Upper lobe of left lung (tissue), 6 donors: ENCODE results near the gene C19orf47. TPM values are rescaled to one million over a fixed set of nuclear protein-coding genes. Genes with fewer than 3 reads are reported as not detected.
A peak's percentile ranks its signal among the peaks of the same experiment; 100 is the strongest.

ENCODE experiments used
- ATAC-seq, 2 donors: fragments of 200-7000 bp; cut with Tn5 transposase; one replicate each; pipeline ENCODE4 v1.9.1; 2022; ENCODE audit warnings: mild to moderate bottlenecking in 2 of 2, moderate library complexity in 2 of 2; ENCODE audit not compliant: low FRiP score in 2 of 2
- DNase-seq, 2 donors: peaks; one replicate each; pipeline ENCODE4 v3.0.0-alpha.2; 2019 to 2020
- H3K27ac ChIP-seq, 4 donors: fragments of 200-600 bp; sonication (generic); one replicate each; pipeline ENCODE4 v1.5.1; 2016 to 2019
- H3K27me3 ChIP-seq, 4 donors: fragments of 200-600 bp; sonication (generic); one replicate each; pipeline ENCODE4 v1.5.1; 2017 to 2019
- H3K36me3 ChIP-seq, 4 donors: fragments of 200-600 bp; sonication (generic); one replicate each; pipeline ENCODE4 v1.5.1; 2016 to 2019
- H3K4me1 ChIP-seq, 4 donors: fragments of 200-600 bp; sonication (generic); one replicate each; pipeline ENCODE4 v1.5.1; 2018 to 2019
- H3K4me3 ChIP-seq, 4 donors: fragments of 200-600 bp; sonication (generic); one replicate each; pipeline ENCODE4 v1.5.1; 2017 to 2019; ENCODE audit warnings: mild to moderate bottlenecking in 2 of 4, moderate library complexity in 1 of 4
- H3K9me3 ChIP-seq, 4 donors: fragments of 200-600 bp; sonication (generic); one replicate each; pipeline ENCODE4 v1.5.1; 2018 to 2019
- CTCF ChIP-seq, 6 experiments: fragments of 450-650 bp in 4 of 6; fragments of 200-600 bp in 2 of 6; sonication (generic) in 2 of 6; IDR thresholded peaks; one replicate each; pipeline ENCODE4 v1.5.1; 2016 to 2019; ENCODE audit warnings: antibody characterized with exemption in 6 of 6
- EP300 ChIP-seq, 4 donors: sonication (generic); formaldehyde crosslinking; IDR thresholded peaks; one replicate each; pipeline ENCODE4 v1.5.1; 2017; ENCODE audit warnings: antibody characterized with exemption in 4 of 4, control low read depth in 2 of 4
- POLR2A ChIP-seq, 4 donors: fragments of 450-650 bp; IDR thresholded peaks; one replicate each; pipeline ENCODE4 v1.5.1; 2016 to 2017; ENCODE audit warnings: antibody characterized with exemption in 4 of 4, mild to moderate bottlenecking in 2 of 4
- POLR2AphosphoS5 ChIP-seq, 2 donors: sonication (generic); formaldehyde crosslinking; IDR thresholded peaks; one replicate each; pipeline ENCODE4 v1.5.1; 2017; ENCODE audit warnings: antibody characterized with exemption in 2 of 2
- WGBS, 2 donors: methylation state at CpG; one replicate each; pipeline ENCODE4 v1.1.5; 2017 to 2018; 5-methylcytosine and 5-hydroxymethylcytosine counted together
- total RNA-seq, 6 donors: library from RNA; depleted of rRNA in 4 of 6; stranded (reverse); fragments of >200 nt in 4 of 6; gene quantifications; one replicate each; pipeline versions ENCODE4 v1.1.0 to v1.2.1, GENCODE V29; 2016 to 2021
- donor health status: DM: no; HTN: no; CAD: no; lungs with moderate emphysema.
- donor health status: DM: no; HTN: yes; CAD: no; lungs with severe emphysema.

Gene C19orf47
- total RNA-seq, 6 donors from 2014 or later = 12.6 to 59.7 (median 16.4) TPM

DNA sequence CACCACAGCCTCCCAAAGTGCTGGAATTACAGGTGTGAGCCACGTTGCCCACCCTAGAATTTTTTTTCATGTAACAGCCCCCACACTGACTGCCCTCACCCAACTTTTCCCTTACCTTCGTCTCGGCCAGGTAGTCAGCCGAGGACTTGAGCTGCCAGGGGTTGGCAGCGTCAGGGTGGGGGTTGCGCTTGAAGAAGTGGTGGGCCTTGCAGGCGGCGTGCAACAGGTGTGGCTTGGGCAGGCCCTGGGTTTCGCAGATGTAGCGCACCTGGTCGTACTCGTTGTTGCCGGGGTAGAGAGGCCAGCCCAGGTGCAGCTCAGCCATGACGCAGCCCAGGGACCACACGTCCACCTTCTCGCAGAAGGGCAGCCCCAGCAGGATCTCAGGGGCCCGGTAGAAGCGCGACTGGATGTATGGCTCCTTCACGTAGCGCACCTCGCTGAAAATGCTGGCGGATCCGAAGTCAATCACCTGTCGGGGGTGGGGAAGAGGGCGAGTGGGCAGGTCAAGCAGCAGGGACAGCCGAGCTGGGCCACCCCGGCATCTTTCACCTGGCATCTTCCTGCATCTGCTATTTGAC, 35.6 kb upstream of the C19orf47 start:
- no peak overlapping the region for H3K4me3 ChIP-seq
- DNase-seq (peak in 1 of 2 donors; percentile 41), ATAC-seq (no peak)
- no peaks in the 10 kb centered on the region for H3K4me1 ChIP-seq
- TF ChIP-seq POLR2AphosphoS5 (IDR thresholded peaks at IDR 0.05) = no peak
- TF ChIP-seq POLR2A (IDR thresholded peaks at IDR 0.05) = no peak
- H3K27me3 ChIP-seq = no peaks in the 10 kb centered on the region
- H3K27ac ChIP-seq = no peak overlapping the region
- WGBS, 2 donors = 85 to 91% methylated on average over 28 of the region's 28 CpGs
- no peaks in the 10 kb centered on the region for H3K9me3 ChIP-seq
- H3K36me3 ChIP-seq = peaks cover 0 to 16% (median 7%) of the 10 kb centered on the region in 4 donors

GRCh38 chr19:40381321-40381720, 33.1 kb upstream of the C19orf47 start:
- Histone ChIP-seq H3K36me3 (peaks cover 4 to 37% (median 26%) of the 10 kb centered on the region in 4 donors), H3K27ac (no peak overlapping the region), H3K27me3 (no peaks in the 10 kb centered on the region), H3K4me1 (no peaks in the 10 kb centered on the region), H3K4me3 (no peak overlapping the region), H3K9me3 (no peaks in the 10 kb centered on the region)
- WGBS, 2 donors = 87% methylated on average over 3 of the region's 3 CpGs; no CpG with 5 or more reads in 1 of the 2 donors
- DNase-seq (no peak), ATAC-seq (no peak)
- TF ChIP-seq CTCF (IDR thresholded peaks at IDR 0.05) (no peak), EP300 (IDR thresholded peaks at IDR 0.05) (no peak), POLR2A (IDR thresholded peaks at IDR 0.05) (no peak), POLR2AphosphoS5 (IDR thresholded peaks at IDR 0.05) (no peak)

DNA sequence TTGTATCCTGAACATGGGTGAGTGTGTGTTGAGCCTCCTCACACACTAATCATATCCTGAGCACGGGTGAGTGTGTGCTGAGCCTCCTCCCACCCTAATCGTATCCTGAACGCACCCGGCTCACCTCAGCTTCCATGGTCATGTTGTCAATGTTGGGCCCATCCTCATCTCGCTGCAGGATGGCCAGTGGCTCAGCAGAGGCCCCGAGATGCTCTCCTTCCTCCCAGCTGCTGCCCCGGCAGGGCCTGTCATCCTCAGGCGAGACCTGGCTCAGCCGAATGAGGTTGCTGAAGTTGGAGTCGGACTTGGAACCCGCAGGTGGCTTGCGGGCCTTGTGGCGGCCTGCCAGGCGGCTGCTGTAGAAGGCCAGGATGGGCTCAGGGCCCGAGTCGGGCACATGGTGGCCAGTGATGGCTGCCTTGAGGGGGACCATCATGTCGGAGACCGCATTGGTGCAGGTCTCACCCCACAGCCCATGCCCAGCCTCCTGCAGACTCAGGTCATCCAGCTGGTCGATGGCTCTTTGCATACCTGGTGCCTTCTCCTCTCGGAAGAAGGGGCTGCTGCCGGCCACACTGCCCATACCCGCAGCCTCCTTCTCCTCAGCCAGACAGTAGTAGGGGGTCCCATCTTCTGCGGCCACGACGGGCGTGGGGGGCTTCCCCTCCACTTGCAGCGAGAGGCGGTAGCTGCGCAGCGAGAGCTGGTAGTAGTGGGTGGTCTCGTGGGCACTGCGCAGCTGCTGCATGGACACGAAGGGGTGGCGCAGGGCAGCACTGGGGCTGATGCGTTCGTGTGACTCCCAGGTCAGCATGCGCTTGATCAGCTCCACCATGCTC, 32.2 kb upstream of the C19orf47 start:
- peak in 1 of 2 donors; percentile 78 for DNase-seq
- Histone ChIP-seq H3K4me3 (no peak overlapping the region), H3K9me3 (no peaks in the 10 kb centered on the region), H3K36me3 (peaks cover 5 to 46% (median 30%) of the 10 kb centered on the region in 4 donors), H3K4me1 (no peaks in the 10 kb centered on the region), H3K27ac (no peak overlapping the region), H3K27me3 (no peaks in the 10 kb centered on the region)
- ATAC-seq = no peak
- TF ChIP-seq POLR2A (IDR thresholded peaks at IDR 0.05) (no peak), CTCF (IDR thresholded peaks at IDR 0.05) (no peak), POLR2AphosphoS5 (IDR thresholded peaks at IDR 0.05) (no peak), EP300 (IDR thresholded peaks at IDR 0.05) (no peak)
- 89 to 90% methylated on average over 19 to 33 of the region's 37 CpGs for WGBS, 2 donors

GRCh38 chr19:40379446-40380198, 31.4 kb upstream of the C19orf47 start:
- TF ChIP-seq POLR2AphosphoS5 (IDR thresholded peaks at IDR 0.05) = no peak
- no peak for TF ChIP-seq CTCF (IDR thresholded peaks at IDR 0.05)
- TF ChIP-seq POLR2A (IDR thresholded peaks at IDR 0.05) = no peak
- TF ChIP-seq EP300 (IDR thresholded peaks at IDR 0.05) = no peak
- no peak for DNase-seq
- WGBS, 2 donors = 86 to 89% methylated on average over 7 to 11 of the region's 11 CpGs
- no peaks in the 10 kb centered on the region for H3K4me1 ChIP-seq
- peaks cover 8 to 54% (median 37%) of the 10 kb centered on the region in 4 donors for H3K36me3 ChIP-seq
- no peak overlapping the region for H3K27ac ChIP-seq
- no peak overlapping the region for H3K4me3 ChIP-seq
- ATAC-seq = no peak
- H3K9me3 ChIP-seq = no peaks in the 10 kb centered on the region
- H3K27me3 ChIP-seq = no peaks in the 10 kb centered on the region

- peaks cover 15 to 65% (median 46%) of the 10 kb centered on the region in 4 donors for H3K36me3 ChIP-seq
- no peaks in the 10 kb centered on the region for H3K4me1 ChIP-seq
- no CpG with 5 or more reads among the region's 2 CpGs for WGBS, 2 donors
- no peak for TF ChIP-seq CTCF (IDR thresholded peaks at IDR 0.05)
- TF ChIP-seq POLR2A (IDR thresholded peaks at IDR 0.05) = no peak
- TF ChIP-seq EP300 (IDR thresholded peaks at IDR 0.05) = no peak
- TF ChIP-seq POLR2AphosphoS5 (IDR thresholded peaks at IDR 0.05) = no peak
- no peak overlapping the region for H3K27ac ChIP-seq
- DNase-seq (no peak), ATAC-seq (no peak)
- no peak overlapping the region for H3K4me3 ChIP-seq
- no peaks in the 10 kb centered on the region for H3K9me3 ChIP-seq
- no peaks in the 10 kb centered on the region for H3K27me3 ChIP-seq
Measured at GRCh38 chr19:40378509-40378908, 30.3 kb upstream of the C19orf47 start.
